Measurements from ENCODE around the gene BAG5.
A peak's percentile ranks its signal among the peaks of the same experiment; 100 is the strongest.
"Not testable (repeated sequence)": the region's sequence is repeated elsewhere in the genome, so short reads cannot be mapped to it uniquely, and the experiment has no call there.

The BAG5 gene

GRCh38 chr14:103512701-103513611 lies 49.5 kb downstream of the BAG5 start:
- peak overlapping the region; percentile 82 for H3K27ac ChIP-seq
- peak; percentile 95 for DNase-seq (ENCODE audit: low read depth, low spot score)

DNA sequence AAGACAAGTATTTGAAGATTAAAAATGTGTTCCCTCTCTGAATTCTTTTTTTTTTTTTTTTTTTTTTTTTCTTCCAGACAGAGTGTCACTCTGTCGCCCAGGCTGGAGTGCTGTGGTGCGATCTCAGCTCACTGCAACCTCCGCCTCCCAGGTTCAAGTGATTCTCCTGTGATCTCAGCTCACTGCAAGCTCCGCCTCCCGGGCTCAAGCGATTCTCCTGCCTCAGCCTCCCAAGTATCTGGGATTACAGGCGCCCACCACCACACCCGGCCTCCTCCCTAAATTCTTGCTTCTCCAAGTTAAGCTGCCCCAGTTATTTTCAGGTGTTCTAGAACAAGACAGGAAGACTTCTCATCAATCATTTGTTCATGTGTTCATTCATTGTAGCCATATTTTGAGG lies 50.3 kb downstream of the BAG5 start:
- not testable (repeated sequence) for DNase-seq (ENCODE audit: low read depth, low spot score)

DNA sequence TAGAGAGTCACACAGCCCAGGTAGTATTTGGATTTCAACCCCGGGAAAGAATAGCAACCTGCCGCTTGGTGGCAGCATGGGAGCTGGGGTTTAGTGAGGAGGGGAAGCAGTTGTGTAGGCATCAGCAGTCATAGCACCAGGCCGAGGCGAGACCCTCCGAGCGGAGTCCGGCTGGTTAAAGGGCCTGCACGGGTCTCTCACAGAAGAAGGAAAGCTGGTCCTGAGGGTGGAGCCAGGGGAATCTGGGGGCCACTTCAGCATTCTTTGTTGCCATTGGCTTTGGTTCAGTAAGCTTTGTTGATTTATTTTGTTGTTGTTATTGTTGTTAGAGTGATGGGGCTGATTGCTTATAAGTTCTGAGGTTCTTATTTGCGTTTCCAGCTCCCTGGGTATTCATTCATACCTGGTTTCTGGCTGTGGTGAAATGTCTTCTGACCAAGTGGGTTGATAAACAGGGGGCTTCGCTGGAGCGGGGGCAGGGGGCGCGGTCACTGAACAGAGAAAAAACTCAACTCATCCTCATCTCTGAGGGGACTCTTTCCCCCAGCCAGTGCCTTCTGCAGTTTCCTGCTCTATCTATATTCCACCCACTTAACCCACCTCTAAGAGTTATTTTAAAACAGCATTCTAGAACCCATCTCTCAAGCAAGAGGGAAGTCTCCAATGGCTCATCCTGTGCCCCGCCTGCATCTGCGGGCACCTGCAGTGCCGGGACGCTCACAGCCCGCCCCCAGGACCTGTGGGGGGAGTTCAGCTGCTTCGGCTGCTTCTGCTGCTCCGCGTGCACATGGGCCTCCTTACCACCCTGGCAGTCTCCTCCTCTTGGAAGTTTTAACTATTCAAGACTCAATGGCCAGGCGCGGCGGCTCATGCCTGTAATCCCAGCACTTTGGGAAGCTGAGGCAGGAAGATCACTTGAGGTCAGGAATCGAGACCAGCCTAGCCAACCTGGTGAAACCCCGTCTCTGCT lies 51.4 kb downstream of the BAG5 start:
- H3K27ac ChIP-seq, result peak overlapping the region; percentile 82
- DNase-seq (ENCODE audit: low read depth, low spot score), result no peak

More for the DNA sequence above, 50.3 kb downstream of the BAG5 start:
- H3K27ac ChIP-seq, result peak overlapping the region; percentile 82

GRCh38 chr14:103509864-103510723 lies 52.4 kb downstream of the BAG5 start:
- DNase-seq (ENCODE audit: low read depth, low spot score), result no peak
- H3K27ac ChIP-seq, result no peak overlapping the region

DNA sequence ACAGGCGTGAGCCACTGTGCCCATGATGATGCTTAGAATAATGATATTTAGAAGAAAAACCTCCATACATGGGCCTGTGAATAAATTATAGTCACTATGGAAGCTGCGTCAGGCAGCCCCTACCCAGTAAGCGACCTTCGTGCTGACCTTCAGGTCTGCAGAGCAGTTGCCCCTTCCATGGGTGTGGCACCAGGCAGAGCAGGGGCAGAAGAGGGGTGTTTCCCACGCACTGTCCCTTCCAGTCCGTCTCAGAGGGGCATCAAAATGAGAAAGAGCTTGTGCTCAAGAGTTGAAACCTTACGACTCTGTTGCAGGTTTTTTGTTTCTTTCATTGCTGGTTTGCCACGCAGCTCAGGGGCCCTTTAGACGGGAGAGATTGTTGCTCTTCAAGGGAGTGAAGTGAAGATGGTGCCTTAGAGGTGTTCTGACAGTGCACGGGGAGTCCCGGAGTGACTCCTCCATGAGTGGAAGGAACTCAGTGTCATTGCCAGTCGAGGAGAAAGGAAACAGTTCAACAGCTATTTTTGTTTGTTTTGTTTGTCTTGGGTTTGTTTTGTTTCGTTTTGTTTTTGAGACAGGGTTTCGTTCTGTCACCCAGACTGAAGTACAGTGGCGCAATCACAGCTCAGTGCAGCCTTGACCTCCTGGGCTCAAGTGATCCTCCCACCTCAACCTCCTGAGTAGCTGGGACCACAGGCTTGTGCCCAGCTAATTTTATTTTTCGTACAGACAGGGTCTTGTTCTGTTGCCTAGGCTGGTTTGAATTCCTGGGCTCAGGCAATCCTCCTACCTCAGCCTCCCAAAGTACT lies 53.7 kb downstream of the BAG5 start:
- DNase-seq (ENCODE audit: low read depth, low spot score), result no peak
- no peak overlapping the region for H3K27ac ChIP-seq

DNA sequence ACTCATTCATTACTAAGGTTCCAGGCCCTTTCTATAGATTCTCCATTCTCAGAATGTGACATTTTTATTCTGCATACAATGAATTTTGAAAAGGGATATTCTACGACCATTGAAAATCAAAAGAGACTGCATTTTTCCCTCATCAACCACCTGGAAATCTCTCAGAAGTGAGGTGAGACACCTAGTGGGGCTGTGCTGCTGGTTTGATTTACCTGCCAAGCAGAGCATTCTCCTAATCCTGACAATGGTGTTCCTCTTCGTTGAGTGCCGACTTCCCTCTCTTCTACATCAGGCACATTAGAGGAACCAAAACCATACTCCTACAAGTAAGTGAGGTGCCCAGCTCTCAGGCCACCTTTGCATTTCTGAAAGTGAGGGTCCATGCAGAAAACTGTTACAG lies 54.7 kb downstream of the BAG5 start:
- no peak overlapping the region for H3K27ac ChIP-seq
- DNase-seq (ENCODE audit: low read depth, low spot score), result no peak
